ENCODE data around the gene STIM1. TPM values are rescaled to one million over a fixed set of nuclear protein-coding genes. Genes with fewer than 3 reads are reported as not detected.
"Not testable (repeated sequence)": the region's sequence is repeated elsewhere in the genome, so short reads cannot be mapped to it uniquely, and the experiment has no call there.

STIM1 gene
- total RNA-seq, 4 donors from 2014 or later: 36.3 to 158 (median 46.1) TPM

GRCh38 chr11:4044976-4045646, 189.6 kb downstream of the STIM1 start:
- DNase-seq: no peak
- no peak overlapping the region for H3K27ac ChIP-seq

GRCh38 chr11:4048340-4048739, 192.9 kb downstream of the STIM1 start:
- no peaks in the 10 kb centered on the region for H3K36me3 ChIP-seq
- H3K4me1 ChIP-seq: peaks cover 0 to 11% (median 0%) of the 10 kb centered on the region in 4 donors
- H3K27me3 ChIP-seq: no peaks in the 10 kb centered on the region
- TF ChIP-seq POLR2A (IDR thresholded peaks at IDR 0.05): no peak
- no peak for TF ChIP-seq CTCF (IDR thresholded peaks at IDR 0.05)
- no peak overlapping the region for H3K4me3 ChIP-seq
- no peak for DNase-seq
- H3K9me3 ChIP-seq: no peaks in the 10 kb centered on the region
- no peak overlapping the region for H3K27ac ChIP-seq

More at GRCh38 chr11:4044976-4045646, 189.6 kb downstream of the STIM1 start:
- Histone ChIP-seq H3K36me3 (no peaks in the 10 kb centered on the region), H3K9me3 (no peaks in the 10 kb centered on the region), H3K4me1 (peaks cover 0 to 11% (median 0%) of the 10 kb centered on the region in 4 donors), H3K27me3 (no peaks in the 10 kb centered on the region), H3K4me3 (no peak overlapping the region)
- no peak for TF ChIP-seq CTCF (IDR thresholded peaks at IDR 0.05)
- no peak for TF ChIP-seq POLR2A (IDR thresholded peaks at IDR 0.05)

DNA sequence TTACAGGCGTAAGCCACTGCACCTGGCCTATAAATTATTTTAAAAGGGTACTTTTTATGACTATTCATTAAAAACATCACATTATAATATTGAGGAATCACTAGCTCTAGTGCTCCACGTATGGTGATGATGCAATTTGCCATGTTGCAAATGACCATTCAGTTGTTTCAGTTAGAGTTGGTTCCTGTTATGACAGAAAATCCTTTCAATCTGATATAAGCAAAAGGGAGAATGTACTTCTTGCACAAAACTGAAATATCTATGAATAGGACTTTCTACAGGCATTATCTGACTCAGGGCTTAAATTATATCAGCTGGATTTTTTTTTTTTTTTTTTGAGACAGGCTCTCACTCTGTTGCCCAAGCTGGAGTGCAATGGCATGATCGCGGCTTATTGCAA, 193.5 kb downstream of the STIM1 start:
- H3K36me3 ChIP-seq: no peaks in the 10 kb centered on the region
- no peaks in the 10 kb centered on the region for H3K9me3 ChIP-seq
- H3K4me3 ChIP-seq: no peak overlapping the region
- no peak overlapping the region for H3K27ac ChIP-seq
- no peak for TF ChIP-seq POLR2A (IDR thresholded peaks at IDR 0.05)
- no peak for TF ChIP-seq CTCF (IDR thresholded peaks at IDR 0.05)
- peaks cover 0 to 11% (median 0%) of the 10 kb centered on the region in 4 donors for H3K4me1 ChIP-seq
- H3K27me3 ChIP-seq: no peaks in the 10 kb centered on the region
- no peak for DNase-seq

- Histone ChIP-seq H3K27me3 (no peaks in the 10 kb centered on the region), H3K36me3 (no peaks in the 10 kb centered on the region), H3K4me3 (no peak overlapping the region), H3K27ac (no peak overlapping the region), H3K9me3 (no peaks in the 10 kb centered on the region), H3K4me1 (peaks cover 0 to 3% (median 0%) of the 10 kb centered on the region in 4 donors)
- TF ChIP-seq CTCF (IDR thresholded peaks at IDR 0.05): no peak
- TF ChIP-seq POLR2A (IDR thresholded peaks at IDR 0.05): no peak
- no peak for DNase-seq
Measured at GRCh38 chr11:4050138-4050537, 194.7 kb downstream of the STIM1 start.

- H3K4me3 ChIP-seq, H3K4me1 ChIP-seq, H3K9me3 ChIP-seq, H3K36me3 ChIP-seq, DNase-seq, H3K27me3 ChIP-seq, H3K27ac ChIP-seq: not testable (repeated sequence)
Measured at GRCh38 chr11:4053200-4053599, 197.7 kb downstream of the STIM1 start.

GRCh38 chr11:4054643-4055042, 199.2 kb downstream of the STIM1 start:
- TF ChIP-seq CTCF (IDR thresholded peaks at IDR 0.05): no peak
- TF ChIP-seq POLR2A (IDR thresholded peaks at IDR 0.05): no peak
- H3K4me3 ChIP-seq: no peak overlapping the region
- H3K9me3 ChIP-seq: no peaks in the 10 kb centered on the region
- peaks cover 0 to 6% (median 0%) of the 10 kb centered on the region in 4 donors for H3K4me1 ChIP-seq
- no peak overlapping the region for H3K27ac ChIP-seq
- DNase-seq: no peak
- no peaks in the 10 kb centered on the region for H3K27me3 ChIP-seq
- peaks cover 0 to 7% (median 0%) of the 10 kb centered on the region in 3 donors for H3K36me3 ChIP-seq

Data from Peyer's patch (tissue), 4 donors.